ENCODE results near the gene CDHR3. TPM values are rescaled to one million over a fixed set of nuclear protein-coding genes. Genes with fewer than 3 reads are reported as not detected.

The CDHR3 gene
- total and polyA plus RNA-seq, 2 of the 8 experiments (the other 6 are each of a cell fraction or from before 2014, with no cell fraction given): 6.4 to 6.8 TPM

DNA sequence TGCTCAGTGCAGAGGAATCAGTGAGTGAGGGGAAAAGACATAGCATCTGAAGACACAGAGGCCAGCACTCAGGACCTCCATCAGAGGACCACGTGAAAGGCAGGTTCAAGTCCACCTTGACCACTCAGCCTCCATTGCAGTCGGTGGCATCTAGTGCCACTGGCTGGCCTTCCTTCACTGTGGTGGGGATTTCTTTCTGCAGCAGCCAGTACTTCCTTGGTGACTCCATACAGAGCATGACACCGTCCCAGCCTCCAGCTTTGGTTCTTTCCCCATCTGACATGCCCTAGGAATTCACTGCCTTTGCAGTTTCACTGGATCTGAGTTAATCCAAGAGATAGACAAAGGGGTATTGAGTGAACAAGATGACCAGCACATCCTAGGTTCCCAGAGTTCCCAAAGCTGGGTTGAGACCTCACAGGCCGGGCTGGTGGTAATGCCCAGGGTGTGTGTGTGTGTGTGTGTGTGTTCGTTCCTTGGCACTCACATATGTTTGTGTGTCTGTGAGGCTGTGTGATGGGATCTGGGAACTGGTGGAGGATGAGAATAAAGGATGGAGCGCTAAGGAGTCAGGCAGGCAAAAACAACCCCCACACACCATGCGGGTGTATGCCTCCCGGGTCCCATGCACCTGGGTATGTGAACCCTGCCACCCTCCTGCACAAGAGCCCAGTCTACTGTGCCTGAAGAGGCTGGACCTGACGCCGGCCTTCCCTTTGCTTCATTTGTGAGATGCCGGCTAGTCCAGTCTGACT, 91.3 kb downstream of the CDHR3 start:
- H4K8ac ChIP-seq (ENCODE audit: extremely low read depth, insufficient read depth, low read length): no peak overlapping the region
- 88% methylated on average over 11 of the region's 11 CpGs; no CpG with 5 or more reads in 1 of the 2 experiments for WGBS, 2 experiments (ENCODE audit: extremely low coverage in 1 of 2, insufficient coverage in 1 of 2, insufficient read length in 1 of 2, insufficient replicate concordance in 2 of 2, low coverage in 1 of 2, low lambda C conversion rate in 2 of 2, missing lambda C conversion rate in 1 of 2)
- ChIA-PET POLR2A (ENCODE audit: partially characterized antibody) (interaction anchor here (0.8 kb wide), 1 partner anchor 13 kb away, joined by 3 read pairs; no protein-coding TSS in a partner anchor), CTCF (ENCODE audit: partially characterized antibody) (interaction anchor here (1.7 to 13.0 kb wide), 4 partner anchors 10 to 111 kb away, joined by 6 to 154 read pairs (median 48); no protein-coding TSS in a partner anchor)
- no peak overlapping the region for H3K4ac ChIP-seq (replicated peaks; ENCODE audit: insufficient read length, low read depth, low read length)
- no peak overlapping the region for H3K4me2 ChIP-seq (ENCODE audit: insufficient read depth in 1 of 2, low read depth in 2 of 2, low read length in 2 of 2)
- no peak overlapping the region for H3K4me3 ChIP-seq (ENCODE audit: extremely low read depth in 1 of 4, insufficient read depth in 2 of 4, low read depth in 3 of 4, low read length in 4 of 4)
- no peak overlapping the region for H3K56ac ChIP-seq (replicated peaks; ENCODE audit: insufficient read length, low read depth, low read length)
- no peaks in the 10 kb centered on the region for H3K9me3 ChIP-seq (ENCODE audit: insufficient read depth in 2 of 2, low read depth in 1 of 2, low read length in 1 of 2)
- no peaks in the 10 kb centered on the region for H4K20me1 ChIP-seq (replicated peaks in 1 of 2; ENCODE audit: control insufficient read depth in 1 of 2, insufficient read depth in 2 of 2, low read length in 2 of 2)
- H2BK12ac ChIP-seq (ENCODE audit: low read depth, low read length): no peak overlapping the region
- H3K36me3 ChIP-seq (ENCODE audit: control insufficient read depth in 2 of 4, insufficient read depth in 4 of 4, low read length in 3 of 4): no peaks in the 10 kb centered on the region
- no peak overlapping the region for H3K18ac ChIP-seq (ENCODE audit: extremely low read depth, low read length)
- H2AK5ac ChIP-seq (ENCODE audit: low read depth, low read length): no peak overlapping the region
- H3K27ac ChIP-seq (ENCODE audit: low read depth, low read length): no peak overlapping the region
- no peaks in the 10 kb centered on the region for H3K79me1 ChIP-seq (ENCODE audit: low read depth, low read length)
- no peaks in the 10 kb centered on the region for H3K23me2 ChIP-seq (ENCODE audit: low read depth, low read length)
- no peak overlapping the region for H3K23ac ChIP-seq (ENCODE audit: insufficient read length)
- no peak overlapping the region for H4K91ac ChIP-seq (replicated peaks; ENCODE audit: insufficient read length, low read length)
- no peak for TF ChIP-seq E2F6 (IDR thresholded peaks at IDR 0.05)
- no peak for TF ChIP-seq RBBP5 (IDR thresholded peaks at IDR 0.05; ENCODE audit: borderline replicate concordance, low read depth, low read length)
- TF ChIP-seq BCL11A (IDR thresholded peaks at IDR 0.05; ENCODE audit: low read depth in 2 of 2, low read length in 2 of 2): no peak
- no peak for TF ChIP-seq PHF8 (conservative IDR thresholded peaks at IDR 0.05; ENCODE audit: low read depth, low read length)
- TF ChIP-seq MAFK (IDR thresholded peaks at IDR 0.05; ENCODE audit: low read depth, low read length): no peak
- no peak for TF ChIP-seq SIRT6 (IDR thresholded peaks at IDR 0.05; ENCODE audit: low read length)
- TF ChIP-seq KDM4A (IDR thresholded peaks at IDR 0.05; ENCODE audit: low read depth, low read length, severe bottlenecking): no peak
- no peak for TF ChIP-seq ATF3 (IDR thresholded peaks at IDR 0.05; ENCODE audit: insufficient read depth, low read depth, low read length)
- no peak for TF ChIP-seq SP1 (IDR thresholded peaks at IDR 0.05; ENCODE audit: low read depth, low read length)
- TF ChIP-seq RAD21 (IDR thresholded peaks at IDR 0.05 in 1 of 2, conservative IDR thresholded peaks at IDR 0.05 in 1 of 2; ENCODE audit: low read depth in 2 of 2, low read length in 2 of 2): no peak
- no peak for TF ChIP-seq YY1 (IDR thresholded peaks at IDR 0.05; ENCODE audit: low read depth, low read length)
- H2AFZ ChIP-seq (ENCODE audit: low read length): no peak overlapping the region
- no peak overlapping the region for H4K5ac ChIP-seq (ENCODE audit: insufficient read length, low read depth, low read length)
- FAIRE-seq: no peak
- H2BK15ac ChIP-seq (ENCODE audit: low read length): 0 out of 2 replicates have a peak overlapping the region, but pooled peaks have one; percentile 1
- no peak for DNase-seq (ENCODE audit: low read depth in 1 of 2, low spot score in 2 of 2)
- H2BK120ac ChIP-seq (replicated peaks; ENCODE audit: low read depth, low read length): no peak overlapping the region
- no peak overlapping the region for H3K9ac ChIP-seq (replicated peaks in 1 of 4; ENCODE audit: extremely low read depth in 1 of 4, low read depth in 3 of 4, low read length in 3 of 4)
- H3K27me3 ChIP-seq (replicated peaks in 1 of 4; ENCODE audit: control insufficient read depth in 3 of 4, extremely low read depth in 1 of 4, insufficient read depth in 3 of 4, low read length in 3 of 4): no peaks in the 10 kb centered on the region
- no peaks in the 10 kb centered on the region for H3K79me2 ChIP-seq (ENCODE audit: control insufficient read depth in 1 of 2, insufficient read depth in 2 of 2, low read length in 2 of 2)
- H2BK20ac ChIP-seq (ENCODE audit: low read length): peak overlapping the region; percentile 37; the same call in 1 of the 2 replicates
- H3K4me1 ChIP-seq (replicated peaks in 1 of 4; ENCODE audit: control insufficient read depth in 3 of 4, insufficient read depth in 4 of 4, low read length in 3 of 4): peaks cover 0 to 8% (median 2%) of the 10 kb centered on the region in 4 experiments; a peak in 3 of 7 replicates
- H3K14ac ChIP-seq (ENCODE audit: insufficient read length): no peak overlapping the region
- H2BK5ac ChIP-seq (ENCODE audit: low read depth, low read length): no peak overlapping the region; the same call in 1 of the 2 replicates
